ENCODE results near the gene WDR27.

Gene WDR27

DNA sequence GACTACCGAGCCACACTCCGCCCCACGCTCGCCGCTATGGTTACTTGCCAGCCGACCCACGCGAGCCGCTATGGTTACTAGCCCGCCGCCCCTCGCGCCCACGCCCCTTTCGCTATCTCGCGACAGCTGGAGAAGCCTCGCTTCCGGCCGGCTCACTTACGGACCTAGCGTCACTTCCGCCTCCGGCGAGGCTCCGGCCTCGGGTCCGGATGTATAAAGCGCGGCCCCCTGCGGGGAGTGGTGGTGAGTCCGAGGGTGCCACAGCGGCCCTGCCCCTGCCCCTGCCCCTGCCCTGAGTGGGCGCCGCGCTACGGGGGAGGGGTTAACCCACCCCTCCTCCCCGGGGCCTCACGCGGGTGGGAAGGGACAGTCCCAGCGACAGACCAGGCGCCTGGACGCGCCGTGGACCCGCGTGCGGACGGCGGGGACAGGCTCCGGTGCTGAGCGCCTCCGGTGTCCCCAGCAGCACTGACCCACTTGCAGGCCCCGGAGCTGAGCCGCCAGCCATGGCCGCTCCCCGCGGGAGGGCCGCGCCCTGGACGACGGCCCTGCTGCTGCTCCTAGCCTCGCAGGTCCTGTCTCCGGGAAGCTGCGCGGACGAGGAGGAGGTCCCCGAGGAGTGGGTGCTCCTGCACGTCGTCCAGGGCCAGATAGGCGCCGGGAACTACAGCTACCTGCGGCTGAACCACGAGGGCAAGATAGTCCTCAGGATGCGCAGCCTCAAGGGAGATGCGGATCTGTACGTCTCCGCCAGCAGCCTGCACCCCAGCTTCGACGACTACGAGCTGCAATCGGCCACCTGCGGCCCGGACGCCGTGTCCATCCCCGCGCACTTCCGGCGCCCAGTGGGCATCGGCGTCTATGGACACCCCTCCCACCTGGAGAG lies at the start of gene WDR27, which contains the start of gene C6orf120:
Gene WDR27 (minus strand): TSS at position 76 of the 886 bp plus-strand sequence. CDS start 13,024 bp downstream, outside the sequence.
Gene C6orf120 (plus strand): TSS at position 173 of the 886 bp plus-strand sequence. CDS start 334 bp downstream, at position 507.
- DNase-seq: peak; percentile 48 to 51

DNA sequence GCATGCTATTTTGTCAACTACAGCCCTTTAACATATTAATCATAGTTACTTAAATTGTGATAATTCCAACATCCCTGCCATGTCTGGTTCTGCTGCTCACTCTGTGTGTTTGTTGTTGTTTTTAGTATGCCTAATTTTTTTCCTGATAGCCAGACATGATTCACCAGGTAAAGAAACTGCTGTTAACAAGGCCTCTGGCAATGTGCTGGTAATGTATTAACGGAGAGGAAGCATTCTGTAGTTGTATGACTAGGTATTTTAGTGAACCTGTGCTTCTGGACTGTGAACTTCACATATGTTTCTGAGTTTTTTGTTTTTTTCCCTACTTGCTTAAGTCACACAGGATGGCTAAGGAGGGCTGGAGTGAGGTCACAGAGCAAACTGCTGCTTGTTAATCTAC lies 44.7 kb upstream of the WDR27 start:
- DNase-seq: no peak

DNA sequence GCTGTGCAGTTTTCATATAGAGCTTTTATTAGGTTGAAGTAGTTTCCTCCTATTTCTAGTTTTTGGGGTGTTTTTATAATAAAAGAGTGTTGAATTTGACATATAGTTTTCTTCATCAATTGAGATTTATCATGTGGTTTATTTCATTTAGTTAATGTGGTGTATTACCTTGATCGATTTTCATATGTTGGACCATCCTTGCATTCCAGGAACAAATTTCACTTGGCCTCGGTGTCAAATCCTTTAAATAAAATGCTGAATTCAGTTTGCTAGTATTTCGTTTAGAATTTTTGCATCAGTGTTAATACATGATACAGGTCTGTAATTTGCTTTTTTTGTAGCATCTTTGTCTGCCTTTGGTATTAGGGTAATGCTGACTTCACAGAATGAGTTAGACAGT lies 43.6 kb upstream of the WDR27 start:
- no peak for DNase-seq

DNA sequence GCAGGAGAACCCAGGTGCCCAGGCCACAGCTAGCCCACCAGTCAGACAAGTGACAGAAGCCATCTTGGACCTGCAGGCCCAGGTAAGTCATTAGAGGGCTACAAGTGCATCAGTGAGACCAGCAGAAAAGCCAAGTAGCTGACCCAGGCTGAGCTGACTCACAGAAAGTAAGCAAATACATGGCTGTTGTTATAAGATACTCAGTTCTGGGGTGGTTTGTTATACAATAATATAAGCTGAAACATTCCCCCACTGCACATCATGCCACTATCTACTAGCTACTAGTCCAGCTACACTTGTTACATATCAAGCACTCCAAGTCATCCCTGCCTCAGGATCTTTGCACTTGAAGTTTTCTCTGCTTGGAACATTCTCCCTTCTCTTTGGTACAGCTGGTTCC lies 39.5 kb upstream of the WDR27 start:
- no peak for DNase-seq

DNA sequence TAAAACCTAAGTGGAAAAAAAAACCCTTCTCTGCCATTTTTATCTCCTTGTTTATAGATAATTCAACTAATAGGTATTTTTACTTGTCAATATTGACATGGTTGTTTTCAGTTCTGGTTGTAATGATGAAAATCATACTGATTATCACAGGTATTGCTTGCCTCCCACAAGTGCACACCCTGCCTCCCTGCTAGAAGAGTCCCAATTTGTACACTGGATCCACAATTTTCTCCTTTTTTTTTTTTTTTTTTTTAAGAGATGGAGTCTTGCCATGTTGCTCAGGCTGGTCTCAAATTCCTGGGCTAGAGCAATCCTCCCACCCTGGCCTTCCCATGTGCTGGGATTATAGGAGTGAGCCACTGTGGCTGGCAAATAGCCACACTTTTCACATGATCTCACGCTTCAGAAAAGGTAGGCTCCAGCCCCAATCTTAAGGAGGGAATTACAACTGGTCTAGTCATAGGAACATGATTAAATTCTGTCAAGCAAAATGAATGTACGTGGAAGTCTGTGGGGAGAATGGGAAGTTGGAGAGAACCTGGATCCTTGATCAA lies 37.2 kb upstream of the WDR27 start:
- no peak for DNase-seq

DNA sequence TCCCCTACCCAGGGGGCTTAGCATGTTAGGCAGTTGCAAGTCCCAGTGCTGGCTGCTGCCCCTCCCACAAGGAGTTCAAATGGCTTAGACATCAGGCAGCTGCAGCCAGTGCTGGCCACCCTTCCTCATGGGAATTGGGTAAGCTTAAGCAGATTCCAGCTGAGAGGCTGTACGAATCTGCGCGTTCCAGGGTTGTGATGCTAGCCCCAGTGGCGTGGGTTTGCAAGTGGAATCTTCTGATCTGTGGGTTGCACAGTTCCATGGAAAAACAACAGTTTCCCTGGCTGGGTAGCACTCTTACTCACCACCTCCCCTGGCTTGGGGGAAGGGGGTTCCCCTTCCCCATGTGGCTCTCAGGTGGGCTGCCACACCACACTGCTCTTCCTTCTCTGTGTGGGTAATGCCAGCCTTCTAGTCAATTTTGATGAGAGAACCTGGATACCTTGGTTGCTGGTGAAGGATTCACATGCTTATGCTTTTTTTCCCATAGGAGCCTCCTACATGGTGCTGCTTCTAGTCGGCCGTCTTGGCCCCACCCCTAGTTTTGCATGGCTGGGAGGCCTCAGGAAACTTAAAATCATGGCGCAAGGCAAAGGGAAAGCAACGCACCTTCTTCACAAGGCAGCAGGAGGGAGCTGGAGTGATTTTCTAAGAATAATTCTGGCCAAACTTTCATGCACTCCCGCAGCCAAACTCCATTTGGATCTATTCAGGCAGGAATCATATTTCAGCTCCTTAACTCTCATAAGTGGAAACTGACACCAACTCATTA lies 36.6 kb upstream of the WDR27 start:
- DNase-seq: no peak

DNA sequence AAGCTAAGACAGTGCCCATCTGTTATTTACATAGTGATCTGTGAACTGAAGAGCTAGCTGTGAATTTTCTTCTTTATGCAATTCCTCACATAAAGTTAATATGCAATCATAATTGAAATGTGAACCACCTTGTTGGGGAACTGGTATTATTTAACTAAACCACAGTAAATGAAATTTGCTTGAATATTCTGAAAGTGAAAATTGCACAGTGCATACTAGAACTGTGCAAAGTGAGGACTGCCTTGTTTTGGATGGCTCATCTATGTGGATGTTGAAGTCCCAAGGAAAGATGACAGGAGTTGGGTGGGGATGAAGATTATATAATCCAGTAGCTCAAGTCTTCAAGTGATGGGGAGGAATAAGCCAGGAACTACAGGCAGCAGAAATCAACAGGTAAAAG lies 28.1 kb upstream of the WDR27 start:
- DNase-seq: no peak

DNA sequence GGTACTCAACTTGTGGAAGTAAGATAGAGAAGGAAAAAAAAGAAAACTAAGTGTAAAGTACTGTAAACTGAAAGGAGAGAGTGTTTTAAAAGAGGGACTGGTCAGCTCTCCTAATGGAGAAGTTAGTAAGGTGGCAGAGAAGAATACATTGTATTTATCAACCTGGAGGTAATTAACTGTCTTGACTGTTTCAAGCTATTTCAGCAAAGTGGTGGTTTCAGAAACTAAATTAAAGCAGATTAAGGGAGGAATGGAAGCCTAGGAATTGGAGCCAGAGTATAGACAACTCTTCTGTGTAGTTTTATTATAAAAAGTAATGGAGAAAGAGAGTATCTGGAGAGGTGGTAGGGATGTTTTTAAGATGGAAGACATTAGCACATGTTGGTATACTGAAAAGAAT lies 25.1 kb upstream of the WDR27 start:
- no peak for DNase-seq

DNA sequence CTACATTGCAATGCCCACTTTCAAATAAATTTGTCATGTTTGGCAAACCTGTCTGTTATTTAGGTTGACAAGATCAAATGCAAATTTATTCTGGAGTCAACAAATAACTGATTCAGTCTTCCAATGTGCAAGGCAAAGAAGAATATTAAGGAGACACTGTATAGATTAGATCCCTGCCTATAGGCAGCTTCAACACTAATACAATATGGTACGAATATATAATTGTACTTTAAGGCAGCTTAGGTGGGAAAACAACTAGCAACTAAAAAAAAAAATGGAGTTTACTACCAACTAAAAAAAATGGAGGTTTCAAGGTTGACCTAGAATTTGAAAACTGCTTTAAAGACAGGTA lies 24.2 kb upstream of the WDR27 start:
- no peak for DNase-seq

DNA sequence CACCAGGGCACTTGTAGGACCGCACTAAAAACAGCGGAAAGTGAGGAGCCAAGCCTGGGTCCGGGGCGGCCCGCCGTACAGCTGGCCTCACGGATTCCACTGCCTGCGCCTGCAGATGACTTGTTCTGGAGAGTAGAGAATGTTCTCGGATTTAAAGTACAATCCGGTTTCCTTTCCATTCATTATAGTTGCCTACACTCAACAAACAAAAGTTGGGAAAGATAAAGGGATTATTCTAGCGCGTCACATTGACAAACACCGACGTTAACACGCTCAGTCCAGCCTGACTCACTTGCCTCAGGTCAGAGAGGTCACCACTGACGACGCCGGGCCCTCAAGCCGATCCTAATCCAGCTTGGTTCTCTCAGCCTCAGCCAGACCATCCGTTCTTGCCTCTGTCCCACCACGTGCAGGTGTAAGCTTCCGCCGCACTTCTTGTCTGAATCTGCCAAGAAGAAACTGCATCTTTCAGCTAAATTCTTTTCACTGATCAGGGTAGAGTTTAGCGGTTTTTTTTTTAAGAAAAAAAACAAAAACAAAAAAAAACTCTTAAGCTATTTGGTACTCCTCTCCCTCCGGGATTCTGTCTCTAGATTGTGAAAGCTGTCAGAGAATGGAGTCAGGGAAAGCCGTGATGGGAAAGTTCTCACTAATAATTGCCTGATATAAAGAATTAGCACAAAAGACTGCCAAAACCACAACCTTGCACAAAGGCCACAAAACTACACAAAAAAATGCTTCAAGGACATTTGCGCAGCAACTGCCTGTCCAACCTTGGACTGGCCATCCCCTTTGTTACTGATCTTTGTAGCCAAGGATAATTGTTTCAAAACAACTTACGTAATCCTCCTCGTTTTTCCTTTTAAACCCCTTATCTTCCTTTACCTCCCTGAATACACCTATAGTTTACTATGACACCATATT lies 23.6 kb upstream of the WDR27 start:
- no peak for DNase-seq

DNA sequence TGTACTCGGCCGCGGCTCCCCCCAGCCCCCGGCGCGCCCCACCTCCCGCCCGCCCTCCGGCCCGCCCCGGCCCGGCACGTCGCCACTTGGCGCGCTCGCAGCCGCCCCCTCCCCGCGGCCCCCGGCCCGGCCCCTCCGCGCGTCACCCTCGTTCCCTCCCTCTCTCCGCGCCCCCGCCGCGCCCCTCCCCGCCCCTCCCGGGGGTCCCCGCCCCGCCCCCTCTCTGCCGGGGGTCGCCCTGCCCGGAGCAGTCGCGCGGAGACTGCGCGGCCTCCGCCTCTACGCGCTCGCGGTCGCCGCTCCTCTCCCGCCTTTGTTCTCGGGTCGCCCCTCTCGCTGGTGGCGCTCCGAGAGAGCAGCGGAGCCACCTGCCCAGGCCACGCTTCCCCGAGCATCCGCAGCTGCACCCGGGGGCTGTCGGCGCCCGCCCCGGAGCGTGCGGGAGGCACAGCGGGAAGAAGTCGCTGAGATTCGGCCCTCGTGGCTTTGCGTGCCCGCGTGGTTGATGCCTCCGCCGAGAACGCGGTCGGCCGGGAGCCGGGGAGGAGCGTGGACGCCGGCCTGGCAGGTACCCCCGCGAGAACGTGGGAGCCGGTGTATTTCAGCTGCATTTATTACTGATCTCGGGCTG lies 22.8 kb upstream of the WDR27 start, which contains the start of gene PHF10:
Gene PHF10 (minus strand): TSS at position 7 of the 631 bp plus-strand sequence. CDS start 569 bp downstream, outside the sequence.
- peak in 1 of 2 experiments; percentile 7 for DNase-seq

DNA sequence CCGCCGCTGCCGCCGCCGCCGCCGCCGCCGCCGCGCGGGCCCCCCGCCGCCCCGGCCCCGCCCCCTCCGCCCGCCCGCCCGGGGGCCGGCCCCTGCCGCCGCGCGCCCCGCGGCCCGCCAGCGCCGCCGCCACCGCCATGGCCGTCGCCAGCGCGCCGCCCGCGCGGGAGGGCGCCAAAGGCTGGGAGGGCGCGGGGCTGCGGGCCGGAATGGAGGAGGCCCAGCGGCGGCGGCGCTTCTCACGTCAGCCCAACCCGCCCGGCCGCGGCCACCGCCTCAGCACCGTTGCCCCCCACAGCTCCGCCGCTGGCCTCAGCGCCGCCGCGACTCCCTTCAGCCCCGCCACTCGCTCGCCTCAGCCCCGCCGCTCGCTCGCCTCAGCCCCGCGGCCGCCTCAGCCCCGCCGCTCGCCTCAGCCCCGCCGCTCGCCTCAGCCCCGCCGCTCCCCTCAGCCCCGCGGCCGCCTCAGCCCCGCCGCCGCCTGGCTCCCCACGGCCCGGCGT lies 22.2 kb upstream of the WDR27 start:
- no peak for DNase-seq

DNA sequence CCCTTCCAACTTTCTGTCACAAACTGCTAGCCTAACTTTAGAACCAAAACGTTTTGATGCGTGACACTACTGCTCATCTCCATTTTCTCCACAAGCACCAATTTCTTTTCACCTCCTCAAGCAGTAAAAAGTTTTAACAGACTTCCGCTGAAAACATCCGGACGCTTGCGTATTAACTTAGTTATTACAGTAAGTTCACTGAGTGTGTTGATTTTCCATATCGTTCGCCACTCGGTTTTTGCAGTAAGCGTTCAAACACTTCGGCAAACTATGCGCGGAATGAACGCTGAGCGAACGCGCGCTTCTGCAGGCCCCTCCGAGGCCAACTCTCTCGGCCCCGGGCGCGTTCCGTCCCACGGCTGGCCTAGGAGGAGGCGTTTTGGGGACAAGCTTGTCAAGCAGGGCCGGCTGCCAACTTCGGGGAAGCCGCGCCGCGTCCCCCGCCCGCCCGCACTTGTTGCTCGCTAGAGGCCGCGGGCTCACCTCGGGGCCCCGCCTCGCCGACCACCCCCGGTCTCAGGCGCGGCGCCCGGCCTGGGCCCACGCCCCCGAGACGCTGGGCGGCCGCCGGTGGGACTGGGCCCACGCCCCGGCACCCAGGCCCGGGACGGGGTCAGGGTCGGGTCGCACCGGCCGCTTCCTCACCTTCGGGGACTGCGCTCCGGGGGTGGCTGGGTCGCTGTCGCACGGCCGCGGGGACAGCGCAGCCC lies 21.5 kb upstream of the WDR27 start:
- DNase-seq: no peak

DNA sequence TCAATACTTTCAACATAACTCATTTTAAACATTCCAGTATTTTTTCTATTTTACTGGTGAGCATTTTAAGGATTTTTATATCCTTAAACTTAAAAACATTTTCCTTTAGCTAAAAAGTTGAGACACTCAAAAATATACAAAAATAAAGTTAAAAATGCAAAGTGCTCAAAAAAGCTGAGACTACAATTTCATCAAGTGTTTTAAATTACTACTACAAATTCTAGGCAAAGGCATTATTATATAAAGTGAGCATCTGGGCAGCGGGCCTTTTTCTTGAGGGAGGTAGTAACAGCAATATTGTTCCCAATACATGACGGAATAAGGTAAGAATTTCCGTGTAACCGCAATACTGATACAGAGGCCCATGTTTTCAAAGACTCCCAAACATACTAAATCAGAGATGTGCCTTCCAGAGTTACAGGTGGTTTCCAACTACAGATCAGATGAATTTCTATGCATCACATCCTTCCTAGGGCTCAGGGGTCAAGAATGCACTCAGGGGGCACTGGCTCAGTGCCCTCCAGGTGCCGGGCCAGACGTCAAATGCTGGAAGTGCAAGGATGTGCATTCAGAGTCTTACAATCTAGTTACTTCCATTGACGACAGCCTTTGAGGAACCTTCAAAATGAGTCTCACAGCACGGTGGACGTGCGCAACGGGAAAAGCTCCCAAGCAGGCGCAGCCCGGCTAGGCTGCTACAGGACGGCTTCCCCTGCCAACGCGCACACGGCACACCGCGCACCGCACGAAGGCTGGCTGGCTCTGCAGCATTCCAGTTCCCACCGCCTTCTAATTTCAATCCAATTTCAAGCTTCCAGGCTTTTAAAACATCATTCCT lies 20.8 kb upstream of the WDR27 start:
- DNase-seq: no peak

DNA sequence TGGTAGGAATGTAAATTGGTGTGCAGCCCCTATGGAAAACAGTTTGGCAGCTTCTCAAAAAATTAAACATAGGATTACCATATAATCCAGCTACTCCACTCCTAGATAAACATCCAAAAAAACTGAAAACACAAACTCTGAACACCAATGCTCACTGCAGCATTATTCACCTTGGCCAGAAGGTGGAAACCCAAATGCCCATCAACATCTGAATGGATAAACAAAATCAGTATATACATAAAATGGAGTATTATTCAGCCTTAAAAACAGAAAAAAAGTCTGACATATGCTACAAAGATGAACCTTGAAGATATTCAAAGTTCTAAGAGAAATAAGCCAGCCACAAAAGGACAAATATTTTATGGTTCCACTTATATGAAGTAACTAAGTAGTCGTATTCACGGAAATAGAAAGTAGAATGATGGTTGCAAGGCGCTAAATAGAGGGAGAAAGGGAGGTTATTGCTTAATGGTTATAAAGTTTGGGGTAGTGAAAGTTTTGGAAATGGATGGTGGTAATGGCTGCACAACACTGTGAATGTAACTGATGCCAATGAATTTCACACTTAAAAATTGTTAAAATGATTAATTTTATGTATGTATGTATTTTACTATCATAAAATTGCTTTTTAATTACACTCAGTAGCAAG lies 18.5 kb upstream of the WDR27 start:
- DNase-seq: no peak

DNA sequence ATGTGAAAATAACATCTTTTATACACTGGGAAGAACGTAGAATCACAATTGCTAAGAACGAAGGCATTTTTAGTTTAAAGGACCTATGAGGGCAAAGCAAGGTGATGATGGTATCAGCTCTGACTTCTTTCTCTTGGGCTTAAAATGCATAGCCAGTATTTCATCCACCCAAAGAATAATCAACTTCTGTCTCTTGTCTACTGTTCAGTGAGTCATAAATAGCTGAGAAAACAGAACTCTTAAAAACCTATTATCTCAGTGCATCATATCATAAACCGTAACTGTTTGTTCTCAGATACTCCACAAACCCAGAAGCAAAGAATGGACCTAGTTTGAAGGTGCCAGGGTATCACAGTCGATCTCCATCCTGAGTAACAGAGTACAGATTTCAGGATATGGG lies 17.3 kb upstream of the WDR27 start:
- DNase-seq: no peak

DNA sequence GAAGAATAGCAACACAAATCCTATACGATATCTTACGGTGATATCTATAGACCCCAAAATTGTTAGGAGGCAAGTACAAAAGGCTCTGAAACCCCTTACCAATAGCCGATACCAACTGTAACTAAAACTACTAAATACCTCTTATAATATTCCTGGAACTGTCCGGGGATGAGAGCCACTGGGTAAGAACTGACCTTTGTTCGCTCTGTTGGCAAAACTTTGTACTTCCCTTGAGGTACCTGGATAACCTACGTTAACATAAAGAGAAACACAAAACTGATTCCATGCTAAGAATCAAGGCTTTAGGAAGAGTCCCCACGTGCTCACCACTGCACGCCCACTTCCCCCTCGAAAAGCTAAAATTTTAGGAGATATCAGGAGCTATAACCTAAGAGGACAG lies 12.8 kb upstream of the WDR27 start:
- no peak for DNase-seq

DNA sequence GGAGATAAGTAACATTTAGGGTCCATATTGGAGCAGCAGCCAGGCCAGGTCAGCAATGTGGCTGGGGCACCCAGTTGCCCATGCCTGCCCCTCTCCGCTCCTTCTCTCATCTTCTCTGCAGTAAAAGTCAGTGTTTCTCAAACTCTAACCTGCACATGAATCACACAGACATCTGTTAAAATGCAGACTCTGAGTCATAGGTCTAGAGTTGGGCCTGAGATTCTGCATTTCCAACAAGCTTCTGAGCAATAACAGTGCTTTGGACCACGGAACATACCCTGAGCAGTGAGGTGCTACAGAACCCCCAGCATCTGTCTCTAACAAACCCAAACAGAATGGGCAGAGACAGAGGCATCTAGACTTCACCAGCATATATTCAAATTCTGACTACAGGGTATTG lies 12.3 kb upstream of the WDR27 start:
- DNase-seq: no peak

DNA sequence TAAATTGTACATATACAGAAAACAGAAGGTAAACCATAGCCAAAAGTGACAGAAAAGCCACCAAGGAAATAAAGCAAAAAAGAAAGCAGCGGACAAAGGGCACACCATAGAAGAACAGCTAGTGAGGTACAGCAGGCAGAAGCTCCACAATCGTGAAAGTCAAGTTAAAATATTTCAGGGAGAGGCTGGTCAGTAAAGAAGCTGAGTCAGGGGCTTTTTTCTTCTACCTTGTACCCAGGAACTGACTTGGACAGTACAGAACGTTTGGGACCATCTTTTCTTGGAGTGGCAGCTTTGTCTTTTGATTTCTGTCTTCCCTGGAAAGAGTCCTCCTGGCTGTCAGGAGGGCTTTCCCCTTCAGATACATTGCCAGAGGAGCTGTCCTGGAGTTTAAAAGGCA lies 8.2 kb upstream of the WDR27 start:
- DNase-seq: no peak

DNA sequence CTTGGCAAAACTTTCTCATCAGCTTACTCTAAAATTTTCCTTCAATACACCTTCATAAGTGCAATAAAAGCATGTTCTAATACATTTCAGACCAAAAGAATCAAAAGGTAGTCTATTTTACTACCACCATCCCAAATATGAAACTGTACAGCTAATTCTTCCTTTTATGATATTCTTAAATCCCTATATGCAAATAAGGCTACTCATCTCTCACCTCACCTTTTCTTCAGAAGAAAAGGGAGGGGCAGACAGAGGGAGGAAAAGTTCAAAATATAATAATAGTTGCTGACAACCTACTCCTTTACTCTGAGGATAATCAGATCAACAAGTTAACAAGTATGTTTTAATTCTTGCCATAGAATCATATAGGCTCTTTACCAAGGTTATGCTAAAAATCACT lies 7.5 kb upstream of the WDR27 start:
- no peak for DNase-seq
